ENCODE data around the gene SLC7A14.

SLC7A14 gene

GRCh38 chr3:170418422-170419398 lies 167.2 kb downstream of the SLC7A14 start, which contains the start of gene CLDN11:
TSS of gene CLDN11 (plus strand) at chr3:170418868. CDS start at chr3:170419067, 199 bp downstream.
- H3K4me3 ChIP-seq (ENCODE audit: low read depth, low read length), result peak within 1 kb of the TSS; percentile 59
- H3K4me1 ChIP-seq (ENCODE audit: control insufficient read depth, insufficient read depth, low read length), result peaks cover 3% of the 10 kb centered on the region
- H3K27me3 ChIP-seq (ENCODE audit: control insufficient read depth, insufficient read depth, low read length), result peaks cover 52% of the 10 kb centered on the region
- H3K9ac ChIP-seq (ENCODE audit: low read depth, low read length), result no peak within 1 kb of the TSS
- H3K36me3 ChIP-seq (ENCODE audit: control insufficient read depth, insufficient read depth, low read length), result no peaks in the 10 kb centered on the region
- H3K9me3 ChIP-seq (ENCODE audit: control insufficient read depth, insufficient read depth, low read length), result no peaks in the 10 kb centered on the region

DNA sequence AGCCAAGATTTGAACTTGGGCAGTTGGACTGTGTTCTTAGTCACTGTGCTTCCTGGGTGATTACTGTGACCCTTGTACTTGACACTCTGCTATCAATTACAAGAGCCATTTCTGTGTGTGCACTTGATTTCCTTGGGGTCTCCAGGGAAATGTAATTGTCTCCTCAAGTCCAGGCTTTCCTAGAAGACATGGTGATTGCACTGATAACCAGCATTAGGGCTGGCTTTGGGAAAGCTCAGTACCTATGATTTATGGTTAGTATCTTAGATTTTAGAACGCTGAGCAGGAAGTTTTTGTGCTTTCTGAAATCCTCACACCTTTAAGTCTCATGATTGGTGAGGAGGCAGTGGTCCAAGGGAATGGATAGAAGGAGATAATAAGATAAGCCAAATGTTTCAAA lies 168.8 kb downstream of the SLC7A14 start:
- H3K4me3 ChIP-seq (ENCODE audit: low read depth, low read length), result no peak overlapping the region
- no peaks in the 10 kb centered on the region for H3K9me3 ChIP-seq (ENCODE audit: control insufficient read depth, insufficient read depth, low read length)
- H3K9ac ChIP-seq (ENCODE audit: low read depth, low read length), result no peak overlapping the region
- H3K27me3 ChIP-seq (ENCODE audit: control insufficient read depth, insufficient read depth, low read length), result peaks cover 52% of the 10 kb centered on the region
- H3K36me3 ChIP-seq (ENCODE audit: control insufficient read depth, insufficient read depth, low read length), result no peaks in the 10 kb centered on the region
- H3K4me1 ChIP-seq (ENCODE audit: control insufficient read depth, insufficient read depth, low read length), result peaks cover 3% of the 10 kb centered on the region

DNA sequence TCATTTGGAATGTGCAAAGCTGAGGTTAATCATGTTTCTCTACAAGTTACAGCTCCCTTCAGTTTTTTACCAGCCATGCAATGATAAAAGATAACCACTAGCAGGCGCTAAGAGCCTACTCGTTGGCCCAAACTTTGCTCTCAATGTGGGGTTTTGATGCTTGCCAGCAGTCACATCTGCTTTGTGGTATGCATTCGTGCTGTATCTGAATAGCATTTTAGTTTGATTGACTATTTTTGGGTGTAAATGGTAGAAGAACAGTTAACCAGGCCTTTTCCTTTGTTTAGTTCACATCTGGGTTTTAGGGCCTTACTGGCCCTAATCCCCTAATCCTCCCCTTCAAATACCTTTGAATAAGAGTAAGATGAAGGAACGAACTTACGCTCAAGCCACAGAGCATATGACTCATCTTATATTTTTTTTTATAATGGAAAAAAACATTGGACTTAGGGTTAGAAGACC lies 171.6 kb downstream of the SLC7A14 start:
- peaks cover 31% of the 10 kb centered on the region for H3K27me3 ChIP-seq (ENCODE audit: control insufficient read depth, insufficient read depth, low read length)
- no peak overlapping the region for H3K4me3 ChIP-seq (ENCODE audit: low read depth, low read length)
- H3K36me3 ChIP-seq (ENCODE audit: control insufficient read depth, insufficient read depth, low read length), result no peaks in the 10 kb centered on the region

DNA sequence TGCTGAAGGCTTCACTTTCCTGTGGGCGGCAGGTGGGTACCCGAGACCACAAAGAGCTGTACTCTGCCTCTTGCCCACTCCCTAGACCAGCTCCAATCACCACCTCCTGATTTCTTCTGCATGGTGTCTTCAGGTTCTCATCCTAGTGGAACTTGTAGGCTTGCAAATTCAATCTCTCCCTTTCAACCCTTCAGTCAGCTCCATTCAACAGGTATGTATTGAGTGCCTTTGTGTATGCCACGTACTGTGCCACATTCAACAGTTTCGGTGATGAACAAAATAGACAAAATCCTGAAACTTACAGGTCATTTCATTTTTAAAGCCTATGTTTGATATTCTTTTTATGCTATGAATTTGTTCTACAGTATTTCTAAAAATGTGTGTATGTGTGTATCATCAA lies 172.6 kb downstream of the SLC7A14 start:
- Histone ChIP-seq H3K9ac (ENCODE audit: low read depth, low read length) (no peak overlapping the region), H3K36me3 (ENCODE audit: control insufficient read depth, insufficient read depth, low read length) (no peaks in the 10 kb centered on the region), H3K27me3 (ENCODE audit: control insufficient read depth, insufficient read depth, low read length) (peaks cover 23% of the 10 kb centered on the region), H3K4me1 (ENCODE audit: control insufficient read depth, insufficient read depth, low read length) (no peaks in the 10 kb centered on the region), H3K4me3 (ENCODE audit: low read depth, low read length) (no peak overlapping the region), H3K9me3 (ENCODE audit: control insufficient read depth, insufficient read depth, low read length) (no peaks in the 10 kb centered on the region)

More for the DNA sequence above, 171.6 kb downstream of the SLC7A14 start:
- Histone ChIP-seq H3K9me3 (ENCODE audit: control insufficient read depth, insufficient read depth, low read length) (no peaks in the 10 kb centered on the region), H3K9ac (ENCODE audit: low read depth, low read length) (no peak overlapping the region), H3K4me1 (ENCODE audit: control insufficient read depth, insufficient read depth, low read length) (no peaks in the 10 kb centered on the region)

- Histone ChIP-seq H3K4me1 (ENCODE audit: control insufficient read depth, insufficient read depth, low read length) (no peaks in the 10 kb centered on the region), H3K4me3 (ENCODE audit: low read depth, low read length) (no peak overlapping the region), H3K9me3 (ENCODE audit: control insufficient read depth, insufficient read depth, low read length) (no peaks in the 10 kb centered on the region), H3K27me3 (ENCODE audit: control insufficient read depth, insufficient read depth, low read length) (no peaks in the 10 kb centered on the region), H3K36me3 (ENCODE audit: control insufficient read depth, insufficient read depth, low read length) (no peaks in the 10 kb centered on the region), H3K9ac (ENCODE audit: low read depth, low read length) (no peak overlapping the region)
Measured at GRCh38 chr3:170410428-170411029, 175.3 kb downstream of the SLC7A14 start.
